SW480 (cell line): ENCODE results near the gene PSMC3IP.
A peak's percentile ranks its signal among the peaks of the same experiment; 100 is the strongest.
"Not testable (repeated sequence)": the region's sequence is repeated elsewhere in the genome, so short reads cannot be mapped to it uniquely, and the experiment has no call there.

ENCODE experiments used
- DNase-seq: peaks from one replicate; pipeline ENCODE4 v3.0.0-alpha.2; 2016; ENCODE audit warnings: low spot score

The PSMC3IP gene

DNA sequence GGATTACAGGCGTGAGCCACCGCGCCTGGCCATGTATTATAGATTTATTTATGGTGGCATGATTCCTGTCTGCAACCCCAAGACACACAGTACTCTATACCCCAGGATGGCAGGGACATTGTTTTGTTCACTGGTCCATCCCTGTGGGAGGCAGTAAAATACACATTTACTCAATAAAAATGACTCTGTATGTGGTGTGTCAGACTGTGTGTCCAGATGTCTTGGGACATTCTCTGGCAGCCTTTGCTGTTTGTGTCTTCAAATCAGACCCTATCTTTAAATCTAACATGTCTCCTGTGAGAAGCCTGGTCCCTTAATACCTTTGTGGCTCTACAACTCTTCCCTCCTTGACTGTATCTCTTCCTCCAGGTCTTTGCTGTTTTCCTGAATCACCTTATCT is 17.3 kb downstream of the PSMC3IP start:
- no peak for DNase-seq

DNA sequence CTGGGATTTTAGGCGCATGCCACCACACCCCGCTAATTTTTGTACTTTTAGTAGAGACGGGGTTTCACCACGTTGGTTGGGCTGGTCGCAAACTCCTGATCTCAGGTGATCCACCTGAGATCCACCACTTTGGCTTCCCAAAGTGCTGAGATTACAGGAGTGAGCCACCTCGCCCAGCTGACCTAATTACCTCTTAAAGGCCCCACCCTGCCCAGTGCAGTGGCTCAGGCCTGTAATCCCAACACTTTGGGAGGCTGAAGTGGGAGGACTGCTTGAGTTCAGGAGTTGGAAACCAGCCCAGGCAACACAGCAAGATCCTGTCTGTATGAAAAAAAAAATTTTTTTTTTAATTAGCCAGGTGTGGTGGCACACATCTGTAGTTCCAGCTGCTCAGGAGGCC is 18.5 kb downstream of the PSMC3IP start:
- no peak for DNase-seq

DNA sequence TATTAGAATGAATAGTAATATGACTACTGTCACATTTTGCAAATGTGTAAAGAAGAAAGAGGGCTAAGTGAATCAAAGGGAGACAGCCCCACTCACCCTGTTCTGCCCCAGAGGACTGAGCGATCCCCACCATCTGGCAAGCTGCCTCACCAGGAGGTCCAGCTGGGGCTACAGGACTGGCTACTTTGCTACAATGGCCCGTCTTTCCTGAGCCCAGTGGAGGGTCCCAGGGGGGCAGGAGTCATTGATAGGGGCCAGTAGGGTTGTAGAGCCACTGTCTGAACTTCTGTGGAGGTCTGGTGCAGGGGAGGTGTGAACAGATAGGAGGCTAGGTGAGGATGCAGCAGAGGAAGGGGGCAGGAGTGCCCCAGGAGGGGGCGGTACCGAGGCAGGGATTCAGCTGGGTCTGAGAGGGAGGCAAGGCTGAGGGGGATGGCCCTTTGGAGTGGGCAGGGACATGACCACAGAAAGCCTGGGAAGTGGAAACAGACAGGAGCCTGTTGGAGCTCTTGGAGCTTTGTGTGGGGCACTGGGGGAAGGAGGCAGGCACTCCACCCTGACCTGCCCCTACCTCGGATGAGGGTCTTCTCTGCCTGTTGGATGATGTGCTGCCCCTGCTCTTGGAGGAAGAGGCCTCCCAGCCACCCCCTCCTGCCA is 21.4 kb downstream of the PSMC3IP start:
- not testable (repeated sequence) for DNase-seq

DNA sequence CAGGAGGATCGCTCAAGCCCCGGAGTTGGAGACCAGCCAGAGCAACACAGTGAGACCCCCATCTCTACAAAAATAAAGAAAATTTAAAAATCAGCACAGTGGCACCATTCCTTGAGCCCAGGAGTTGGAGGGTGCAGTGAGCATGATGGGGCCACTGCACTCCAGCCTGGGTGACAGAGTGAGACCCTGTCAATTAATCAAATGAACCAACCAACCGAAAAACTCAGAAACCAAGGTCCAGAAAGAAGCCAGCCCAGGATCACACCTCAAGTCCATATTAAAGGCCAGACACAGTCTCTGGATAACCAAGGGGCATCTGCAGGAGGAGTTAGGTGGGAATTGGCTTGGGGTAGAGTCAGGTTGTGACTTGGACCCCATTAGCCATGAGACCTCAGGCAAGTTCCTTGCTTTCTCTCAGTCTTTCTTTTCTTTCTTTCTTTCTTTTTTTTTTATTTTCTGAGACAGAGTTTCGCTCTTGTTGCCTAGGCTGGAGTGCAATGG is 22.4 kb downstream of the PSMC3IP start:
- DNase-seq, result no peak

DNA sequence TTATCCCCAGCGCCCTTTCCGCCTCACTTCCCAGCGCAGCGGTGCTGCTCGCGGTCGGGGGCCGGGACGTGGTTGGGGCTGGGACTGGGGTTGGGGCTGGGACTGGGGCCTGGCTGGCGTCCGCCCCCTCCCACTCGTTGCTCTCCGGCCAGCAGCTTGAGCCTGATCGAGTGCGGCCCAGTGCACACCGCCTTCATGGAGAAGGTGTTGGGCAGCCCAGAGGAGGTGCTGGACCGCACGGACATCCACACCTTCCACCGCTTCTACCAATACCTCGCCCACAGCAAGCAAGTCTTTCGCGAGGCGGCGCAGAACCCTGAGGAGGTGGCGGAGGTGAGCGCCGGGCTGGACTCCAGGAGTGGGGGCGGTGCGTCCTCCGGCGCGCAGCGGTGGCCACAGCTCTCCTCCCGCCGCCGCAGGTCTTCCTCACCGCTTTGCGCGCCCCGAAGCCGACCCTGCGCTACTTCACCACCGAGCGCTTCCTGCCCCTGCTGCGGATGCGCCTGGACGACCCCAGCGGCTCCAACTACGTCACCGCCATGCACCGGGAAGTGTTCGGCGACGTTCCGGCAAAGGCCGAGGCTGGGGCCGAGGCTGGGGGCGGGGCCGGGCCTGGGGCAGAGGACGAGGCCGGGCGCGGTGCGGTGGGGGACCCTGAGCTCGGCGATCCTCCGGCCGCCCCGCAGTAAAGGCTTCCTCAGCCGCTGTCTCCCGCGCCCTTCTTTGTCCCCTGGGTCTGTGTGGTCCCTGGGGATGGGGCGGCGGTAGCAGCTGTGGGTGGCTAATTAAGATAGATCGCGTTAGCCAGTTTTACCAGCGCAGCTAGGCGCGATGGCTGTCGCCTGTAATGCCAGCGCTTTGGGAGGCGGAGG is 23.0 kb downstream of the PSMC3IP start:
- DNase-seq, result peak; percentile 74

DNA sequence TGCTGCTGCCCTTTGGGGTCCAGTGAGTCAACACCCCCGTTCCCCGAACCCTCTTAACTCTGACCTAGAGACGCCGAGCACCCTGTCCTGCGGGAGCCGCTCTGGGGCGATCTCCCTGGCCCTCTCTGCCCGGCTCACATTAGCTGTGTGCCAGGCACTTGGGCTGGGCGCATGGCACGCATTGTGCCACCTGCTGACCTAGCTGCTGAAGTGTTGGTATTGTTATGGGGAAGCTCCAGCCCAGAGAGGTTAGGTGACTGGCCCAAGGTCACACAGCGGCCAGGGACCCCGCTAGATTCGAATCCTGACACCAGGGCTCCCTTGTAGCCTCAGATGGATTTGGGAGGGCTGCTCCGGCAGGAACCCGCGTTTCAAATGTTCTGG is 23.7 kb downstream of the PSMC3IP start:
- no peak for DNase-seq

DNA sequence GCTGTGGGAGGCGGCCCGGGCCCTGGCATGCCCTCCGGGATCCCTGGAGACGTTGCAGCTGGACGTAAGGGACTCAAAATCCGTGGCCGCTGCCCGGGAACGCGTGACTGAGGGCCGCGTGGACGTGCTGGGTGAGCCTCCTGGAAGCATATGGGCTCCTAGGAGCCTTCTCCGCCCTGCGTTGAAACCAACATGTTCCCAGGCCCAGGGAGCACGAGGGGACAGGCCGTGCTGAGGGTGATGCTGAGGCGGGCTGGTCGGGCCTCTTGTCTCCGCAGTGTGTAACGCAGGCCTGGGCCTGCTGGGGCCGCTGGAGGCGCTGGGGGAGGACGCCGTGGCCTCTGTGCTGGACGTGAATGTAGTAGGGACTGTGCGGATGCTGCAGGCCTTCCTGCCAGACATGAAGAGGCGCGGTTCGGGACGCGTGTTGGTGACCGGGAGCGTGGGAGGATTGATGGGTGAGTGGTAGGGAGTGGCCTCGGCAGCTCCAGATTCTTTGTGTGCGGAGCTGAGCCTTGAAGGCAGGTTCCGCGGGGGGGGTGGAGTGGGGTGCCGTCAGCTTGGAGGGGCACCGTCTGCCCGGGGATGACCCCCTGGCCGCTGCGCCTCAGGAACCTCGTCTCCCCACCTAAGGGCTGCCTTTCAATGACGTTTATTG is 24.2 kb downstream of the PSMC3IP start:
- DNase-seq, result peak; percentile 56

DNA sequence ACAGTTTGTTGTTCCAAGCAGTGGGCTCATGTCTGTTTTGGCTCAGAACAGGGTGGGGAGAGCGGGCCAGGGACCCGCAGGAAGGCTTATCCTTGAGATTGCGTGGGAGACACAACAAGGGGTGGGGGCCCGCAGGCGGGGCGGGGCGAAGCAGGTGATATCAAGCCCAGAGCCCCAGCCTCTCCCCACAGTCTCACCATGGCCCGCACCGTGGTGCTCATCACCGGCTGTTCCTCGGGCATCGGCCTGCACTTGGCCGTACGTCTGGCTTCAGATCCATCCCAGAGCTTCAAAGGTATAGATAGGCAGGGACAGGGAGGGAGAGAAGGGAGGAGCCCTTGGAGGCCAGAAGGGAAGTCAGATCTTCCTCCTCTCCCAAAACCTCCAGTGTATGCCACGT is 24.8 kb downstream of the PSMC3IP start, which contains the start of gene HSD17B1:
Gene HSD17B1, plus strand, starts transcription at position 188 of the 400 bp plus-strand sequence. Its CDS starts 11 bp downstream, at position 199.
- DNase-seq, result not testable (repeated sequence)

DNA sequence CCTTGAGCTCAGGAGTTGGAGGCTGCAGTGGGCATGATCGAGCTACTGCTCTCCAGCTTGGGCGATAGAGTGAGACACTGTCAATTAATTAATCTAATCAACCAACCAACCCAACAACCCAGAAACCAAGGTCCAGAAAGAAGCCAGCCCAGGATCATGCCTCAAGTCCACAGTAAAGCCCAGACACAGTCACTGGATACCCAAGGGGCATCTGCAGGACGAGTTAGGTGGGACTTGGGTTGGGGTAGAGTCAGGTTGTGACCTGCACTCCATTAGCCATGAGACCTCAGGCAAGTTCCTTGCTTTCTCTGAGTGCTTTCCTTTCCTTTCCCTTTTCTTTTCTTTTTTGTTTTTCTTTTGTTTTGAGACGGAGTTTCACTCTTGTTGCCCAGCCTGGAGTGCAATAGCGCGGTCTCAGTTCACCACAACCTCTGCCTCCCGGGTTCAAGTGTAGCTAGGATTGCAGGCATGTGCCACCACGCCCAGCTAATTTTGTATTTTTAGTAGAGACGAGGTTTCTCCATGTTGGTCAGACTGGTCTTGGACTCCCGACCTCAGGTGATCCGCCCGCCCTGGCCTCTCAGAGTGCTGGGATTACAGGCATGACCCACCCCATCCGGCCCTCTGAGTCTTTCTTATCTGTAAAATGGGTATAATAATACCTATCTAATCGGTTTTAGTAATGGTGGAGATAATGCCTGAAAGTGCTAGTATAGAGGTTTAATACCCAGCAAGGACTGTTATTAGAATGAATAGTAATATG is 28.4 kb downstream of the PSMC3IP start:
- DNase-seq, result no peak

DNA sequence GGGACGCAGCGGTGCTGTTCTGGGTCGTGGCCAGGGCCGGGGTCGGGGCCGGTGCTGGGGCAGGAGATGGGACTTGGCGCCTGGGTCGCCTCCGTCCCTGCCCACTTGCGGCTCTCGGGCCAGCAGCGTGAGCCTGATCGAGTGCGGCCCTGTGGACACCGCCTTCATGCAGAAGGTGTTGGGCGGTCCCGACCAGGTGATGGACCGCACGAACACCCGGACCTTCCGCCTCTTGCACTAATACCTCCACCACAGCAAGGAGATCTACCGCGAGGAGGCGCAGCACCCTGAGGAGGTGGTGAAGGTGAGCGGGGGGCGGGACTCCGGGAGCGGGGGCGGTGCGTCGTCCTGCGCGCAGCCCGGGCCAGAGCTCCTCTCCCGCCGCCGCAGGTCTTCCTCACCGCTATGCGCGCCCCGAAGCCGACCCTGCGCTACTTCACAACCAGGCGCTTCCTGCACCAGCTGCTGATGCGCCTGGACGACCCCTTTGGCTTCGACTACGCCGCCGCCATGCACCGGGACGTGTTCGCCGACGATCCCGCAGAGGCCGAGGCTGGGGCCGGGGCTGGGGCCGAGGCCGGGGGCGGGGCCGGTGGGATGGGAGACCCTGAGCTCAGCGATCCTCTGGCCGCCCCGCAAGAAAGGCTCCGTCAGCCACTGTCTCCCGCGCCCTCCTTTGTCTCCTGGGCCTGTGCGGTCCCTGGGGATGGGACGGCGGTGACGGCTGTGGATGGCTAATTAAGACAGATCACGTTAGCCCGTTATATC is 29.3 kb downstream of the PSMC3IP start:
- DNase-seq, result peak; percentile 67

DNA sequence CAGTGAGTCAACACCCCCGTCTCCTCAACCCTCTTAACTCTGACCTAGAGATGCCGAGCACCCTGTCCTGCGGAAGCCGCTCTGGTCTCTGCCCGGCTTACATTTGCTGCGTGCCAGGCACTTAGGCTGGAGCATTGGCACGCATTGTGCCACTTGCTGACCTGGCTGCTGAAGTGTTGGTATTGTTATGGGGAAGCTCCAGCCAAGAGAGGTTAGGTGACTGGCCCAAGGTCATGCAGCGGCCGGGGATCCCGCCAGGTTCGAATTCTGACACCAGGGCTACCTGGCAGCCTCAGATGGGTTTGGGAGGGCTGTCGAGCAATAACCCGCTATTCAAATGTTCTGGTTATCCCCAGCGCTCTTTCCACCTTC is 29.8 kb downstream of the PSMC3IP start:
- DNase-seq, result no peak

DNA sequence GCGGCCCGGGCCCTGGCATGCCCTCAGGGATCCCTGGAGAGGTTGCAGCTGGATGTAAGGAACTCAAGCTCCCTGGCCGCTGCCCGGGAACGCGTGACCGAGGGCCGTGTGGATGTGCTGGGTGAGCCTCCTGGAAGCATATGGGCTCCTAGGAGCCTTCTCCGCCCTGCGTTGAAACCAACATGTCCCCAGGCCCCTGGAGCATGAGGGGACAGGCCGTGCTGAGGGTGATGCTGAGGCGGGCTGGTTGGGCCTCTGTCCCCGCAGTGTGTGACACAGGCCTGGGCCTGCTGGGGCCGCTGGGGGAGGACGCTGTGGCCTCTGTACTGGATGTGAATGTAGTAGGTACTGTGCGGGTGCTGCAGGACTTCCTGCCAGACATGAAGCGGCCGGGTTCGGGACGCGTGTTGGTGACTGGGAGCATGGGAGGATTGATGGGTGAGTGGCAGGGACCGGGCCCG is 30.5 kb downstream of the PSMC3IP start:
- no peak for DNase-seq

DNA sequence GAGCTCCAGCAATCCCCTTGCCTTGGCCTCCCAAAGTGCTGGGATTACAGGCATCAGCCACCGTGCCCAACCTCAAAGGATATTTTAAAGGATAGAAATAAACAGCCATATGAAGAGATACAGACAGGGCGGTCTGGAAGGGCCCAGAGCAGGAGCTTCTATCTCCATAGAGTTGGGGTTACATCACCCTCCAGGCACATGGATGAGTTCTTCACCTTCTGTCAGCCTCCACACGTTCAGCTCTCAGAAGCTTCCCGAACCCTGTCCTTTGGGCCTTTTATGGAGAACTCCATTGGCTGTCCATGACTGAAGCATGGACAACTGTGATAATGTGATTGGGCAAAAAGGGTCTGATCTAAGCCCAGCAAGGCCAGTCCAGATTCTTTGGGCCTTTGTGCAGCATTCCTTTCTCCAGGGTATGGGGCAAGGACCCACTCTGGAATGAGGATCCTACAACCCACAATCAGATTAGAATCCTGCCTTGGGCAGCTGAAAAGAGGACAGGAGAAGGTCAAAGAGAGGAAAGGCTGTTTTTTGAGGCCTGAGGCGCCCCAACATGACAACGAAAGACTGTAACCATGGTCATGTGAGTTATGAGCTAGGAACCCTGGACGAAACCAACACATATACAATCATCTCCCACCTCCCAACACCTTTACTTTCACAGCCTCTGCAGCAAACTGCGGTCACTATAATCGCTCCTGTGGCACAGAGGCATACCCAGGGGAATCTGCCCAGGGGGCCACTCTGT is 31.6 kb downstream of the PSMC3IP start:
- DNase-seq, result not testable (repeated sequence)

DNA sequence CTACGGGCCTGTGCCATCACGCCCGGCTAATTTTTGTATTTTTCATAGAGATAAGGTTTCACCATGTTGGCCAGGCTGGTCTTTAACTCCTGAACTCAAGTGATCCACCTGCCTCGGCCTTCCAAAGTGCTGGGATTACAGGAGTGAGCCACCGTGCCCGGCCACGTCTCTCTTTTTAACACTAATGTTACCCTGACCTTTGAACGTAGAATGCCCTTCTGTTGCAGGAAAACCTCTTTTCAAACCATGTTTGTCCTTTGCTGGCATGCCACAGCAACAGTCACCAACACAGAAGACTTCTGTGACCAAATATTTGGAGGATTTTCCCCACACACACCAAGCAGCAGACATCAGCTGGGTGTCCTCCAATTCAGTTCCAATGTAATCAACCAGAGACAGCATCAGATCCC is 32.6 kb downstream of the PSMC3IP start:
- DNase-seq, result no peak

DNA sequence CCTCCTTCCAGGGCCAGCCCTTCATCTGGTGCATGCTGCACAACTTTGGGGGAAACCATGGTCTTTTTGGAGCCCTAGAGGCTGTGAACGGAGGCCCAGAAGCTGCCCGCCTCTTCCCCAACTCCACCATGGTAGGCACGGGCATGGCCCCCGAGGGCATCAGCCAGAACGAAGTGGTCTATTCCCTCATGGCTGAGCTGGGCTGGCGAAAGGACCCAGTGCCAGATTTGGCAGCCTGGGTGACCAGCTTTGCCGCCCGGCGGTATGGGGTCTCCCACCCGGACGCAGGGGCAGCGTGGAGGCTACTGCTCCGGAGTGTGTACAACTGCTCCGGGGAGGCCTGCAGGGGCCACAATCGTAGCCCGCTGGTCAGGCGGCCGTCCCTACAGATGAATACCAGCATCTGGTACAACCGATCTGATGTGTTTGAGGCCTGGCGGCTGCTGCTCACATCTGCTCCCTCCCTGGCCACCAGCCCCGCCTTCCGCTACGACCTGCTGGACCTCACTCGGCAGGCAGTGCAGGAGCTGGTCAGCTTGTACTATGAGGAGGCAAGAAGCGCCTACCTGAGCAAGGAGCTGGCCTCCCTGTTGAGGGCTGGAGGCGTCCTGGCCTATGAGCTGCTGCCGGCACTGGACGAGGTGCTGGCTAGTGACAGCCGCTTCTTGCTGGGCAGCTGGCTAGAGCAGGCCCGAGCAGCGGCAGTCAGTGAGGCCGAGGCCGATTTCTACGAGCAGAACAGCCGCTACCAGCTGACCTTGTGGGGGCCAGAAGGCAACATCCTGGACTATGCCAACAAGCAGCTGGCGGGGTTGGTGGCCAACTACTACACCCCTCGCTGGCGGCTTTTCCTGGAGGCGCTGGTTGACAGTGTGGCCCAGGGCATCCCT is 34.1 kb downstream of the PSMC3IP start:
- no peak for DNase-seq

DNA sequence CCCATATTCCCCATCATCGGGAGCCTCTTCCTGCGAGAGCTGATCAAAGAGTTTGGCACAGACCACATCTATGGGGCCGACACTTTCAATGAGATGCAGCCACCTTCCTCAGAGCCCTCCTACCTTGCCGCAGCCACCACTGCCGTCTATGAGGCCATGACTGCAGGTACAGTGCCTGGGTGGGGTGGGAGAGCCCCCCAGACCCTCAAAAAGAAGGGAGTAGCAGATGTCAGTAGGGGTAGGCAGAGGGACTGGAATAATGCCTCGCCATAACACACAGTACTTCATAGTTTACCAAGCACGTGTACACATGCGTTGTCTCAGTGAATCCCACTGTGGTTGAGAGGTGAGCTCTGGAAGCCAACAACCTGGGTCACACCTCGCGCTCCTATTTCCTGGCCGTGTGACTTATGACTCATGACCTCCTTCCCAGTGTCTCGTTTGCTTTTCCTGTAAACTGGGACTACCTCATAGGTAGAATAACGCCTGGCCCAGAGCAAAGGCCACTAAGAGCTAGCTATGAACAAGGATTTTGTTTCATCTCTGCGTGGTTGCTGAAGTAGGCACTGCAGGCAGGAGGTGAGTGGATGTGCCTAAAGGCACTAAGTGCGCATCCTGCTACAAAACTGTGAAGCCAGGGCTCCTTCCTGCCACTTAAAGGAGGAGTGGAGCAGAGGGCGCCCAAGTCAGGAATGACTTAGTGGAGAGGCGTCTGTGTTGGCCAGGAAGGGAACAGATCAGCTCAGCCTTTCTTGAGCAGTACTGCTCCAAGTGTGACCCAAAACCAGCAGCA is 36.3 kb downstream of the PSMC3IP start:
- peak; percentile 97 for DNase-seq

DNA sequence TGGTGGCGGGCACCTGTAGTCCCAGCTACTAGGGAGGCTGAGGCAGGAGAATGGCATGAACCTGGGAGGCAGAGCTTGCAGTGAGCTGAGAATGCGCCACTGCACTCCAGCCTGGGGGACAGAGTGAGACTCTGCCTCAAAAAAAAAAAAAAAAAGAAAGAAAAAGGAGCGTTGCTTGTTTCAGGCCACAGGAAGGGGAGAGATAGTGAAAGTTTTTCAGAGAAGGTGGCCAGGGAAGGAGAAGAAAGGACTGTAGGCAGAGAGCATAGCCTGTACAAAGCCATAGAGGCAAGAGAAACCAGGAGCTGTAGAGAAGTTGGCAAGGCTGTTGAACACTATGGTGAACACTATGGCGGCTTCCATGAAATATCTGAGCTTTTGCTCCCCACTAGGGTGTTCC is 37.0 kb downstream of the PSMC3IP start:
- not testable (repeated sequence) for DNase-seq

DNA sequence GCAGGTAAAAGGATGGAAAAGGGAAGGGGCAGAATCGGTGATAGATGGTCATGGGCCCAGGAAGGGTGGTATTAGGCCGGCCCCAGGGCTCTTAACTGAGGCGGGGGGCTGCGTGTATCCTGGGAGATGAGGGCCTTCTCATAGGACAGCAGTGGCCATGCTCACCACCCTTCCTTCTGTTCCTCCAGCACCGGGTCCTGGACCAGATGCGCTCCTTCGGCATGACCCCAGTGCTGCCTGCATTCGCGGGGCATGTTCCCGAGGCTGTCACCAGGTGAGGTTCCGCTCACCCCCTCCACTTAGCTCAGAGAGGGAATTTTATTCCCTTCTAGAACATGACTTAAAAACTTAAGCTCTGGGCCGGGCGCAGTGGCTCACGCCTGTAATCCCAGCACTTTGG is 39.0 kb downstream of the PSMC3IP start:
- DNase-seq, result no peak
